Lung microvascular endothelial cell (primary cell): ENCODE data around the gene FIGN. TPM values are rescaled to one million over a fixed set of nuclear protein-coding genes. Genes with fewer than 3 reads are reported as not detected.

ENCODE experiments used
- DNase-seq, 2 donors: peaks; one replicate each; pipeline versions ENCODE4 v3.0.0 to v3.0.0-alpha.2; 2010; ENCODE audit warnings: low read depth in 2 of 2
- total RNA-seq: library from RNA; depleted of rRNA; stranded (reverse); fragments of >200 nt; gene quantifications from 2 replicates; pipeline ENCODE4 v1.2.1, GENCODE V29; 2014

FIGN gene
- total RNA-seq, 1 donor from 2014 or later: under 0.01 TPM

DNA sequence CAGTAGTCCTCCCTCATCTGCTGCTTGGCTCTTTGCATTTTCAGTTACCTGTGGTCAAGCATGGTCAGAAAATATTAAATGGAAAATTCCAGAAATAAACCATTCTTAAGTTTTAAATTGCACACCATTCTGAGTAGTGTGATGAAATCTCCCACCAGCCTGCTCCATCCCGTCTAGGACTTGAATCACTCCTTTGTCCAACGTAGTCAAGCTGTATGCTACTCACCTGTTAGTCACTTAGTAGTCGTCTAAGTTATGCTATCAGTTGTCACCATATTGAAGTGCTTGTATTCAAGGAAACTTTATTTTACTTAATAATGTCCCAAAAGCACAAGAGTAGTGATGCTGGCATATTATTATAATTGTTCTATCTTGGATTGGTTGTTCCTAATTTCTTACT, 172.5 kb downstream of the FIGN start:
- no peak for DNase-seq

DNA sequence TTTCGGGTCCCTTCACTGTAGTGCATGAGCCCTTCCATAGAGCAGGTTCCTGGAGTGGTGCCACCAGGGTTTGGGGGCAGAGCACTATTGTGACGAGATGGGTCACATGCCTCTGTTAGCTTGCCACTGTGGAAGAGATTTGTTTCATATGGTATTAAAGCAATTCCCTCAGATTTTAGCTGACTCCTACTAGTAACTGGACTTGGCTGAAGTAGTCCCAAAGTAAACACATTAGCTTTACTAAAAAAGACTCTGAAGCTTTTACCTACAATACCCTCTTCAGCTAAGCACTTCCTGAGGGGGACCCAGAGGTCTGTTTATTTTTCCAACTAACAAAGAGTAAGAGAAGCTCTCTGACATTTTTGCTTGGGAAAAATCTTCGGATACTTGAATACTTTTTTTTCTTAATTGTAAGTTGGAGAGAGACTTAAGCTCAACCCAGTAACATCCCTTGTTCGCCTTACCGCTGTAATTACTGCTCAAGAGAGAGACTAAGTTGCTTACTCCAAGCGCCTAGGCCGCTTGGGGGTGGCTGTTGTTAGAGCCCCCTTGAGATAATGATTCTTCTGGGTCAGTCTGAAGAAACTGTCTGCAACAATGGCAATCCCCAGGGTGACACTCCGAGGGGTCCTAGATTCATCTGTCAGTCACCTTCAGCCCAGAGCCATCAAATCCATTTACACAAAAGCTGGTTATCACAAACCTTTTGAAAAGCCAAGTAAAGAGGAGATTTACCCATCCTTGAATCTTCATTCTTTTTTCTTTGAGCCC, 177.4 kb downstream of the FIGN start:
- DNase-seq: no peak

DNA sequence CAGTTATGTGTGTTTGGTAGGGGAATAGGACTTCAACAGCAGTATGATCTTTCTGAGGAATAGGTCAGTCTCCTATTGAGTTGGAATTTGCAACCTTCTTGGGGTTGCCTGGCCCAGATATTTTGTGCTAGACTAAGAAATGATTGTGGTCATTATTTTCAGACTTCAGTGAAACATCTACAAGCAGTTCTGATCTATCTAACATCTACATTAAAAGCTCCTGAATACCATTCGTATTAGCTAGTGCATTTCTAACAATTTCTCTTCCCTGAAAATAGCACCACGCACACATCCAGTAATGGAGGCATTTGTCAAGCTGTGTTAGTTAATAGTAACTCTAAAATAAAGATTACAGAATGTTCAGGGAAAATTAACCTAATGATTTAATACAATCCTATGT, 179.3 kb downstream of the FIGN start:
- no peak for DNase-seq

DNA sequence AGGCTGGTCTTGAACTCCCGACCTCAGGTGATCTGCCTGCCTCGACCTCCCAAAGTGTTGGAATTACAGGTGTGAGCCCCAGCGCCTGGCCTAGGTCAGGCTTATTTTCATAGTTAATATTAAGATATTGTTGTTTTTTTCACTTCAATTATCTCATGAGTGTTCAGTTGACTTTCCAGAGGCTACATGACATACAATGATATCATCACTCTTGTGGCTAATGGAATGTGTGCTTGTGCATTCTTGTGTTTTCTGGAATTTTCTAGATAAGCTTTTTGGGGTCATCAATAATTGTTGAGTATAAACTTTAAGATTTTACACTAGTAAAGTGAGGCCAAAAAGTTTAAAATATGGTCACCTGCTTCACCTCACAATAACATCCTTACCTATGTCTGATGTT, 180.9 kb downstream of the FIGN start:
- no peak for DNase-seq

DNA sequence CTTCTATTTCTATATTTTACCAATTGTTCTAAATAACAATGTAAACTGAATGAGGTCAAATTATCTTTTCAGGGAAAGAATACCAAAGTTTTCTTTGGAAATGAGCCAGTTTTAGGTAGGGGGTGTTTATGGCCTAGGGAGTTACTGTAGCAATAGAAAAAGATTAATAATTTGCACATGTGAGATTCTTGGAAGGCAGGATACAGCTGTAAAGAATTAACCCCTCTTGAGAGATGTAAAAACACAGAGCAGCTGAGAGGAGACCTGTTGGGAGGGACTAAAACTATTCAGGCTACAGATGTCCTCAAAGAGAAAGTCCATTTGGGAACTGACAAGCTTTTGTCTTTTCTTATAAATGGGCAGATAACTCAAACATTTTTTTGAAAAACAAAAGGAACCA, 182.2 kb downstream of the FIGN start:
- DNase-seq: peak in 1 of 2 donors; percentile 24

DNA sequence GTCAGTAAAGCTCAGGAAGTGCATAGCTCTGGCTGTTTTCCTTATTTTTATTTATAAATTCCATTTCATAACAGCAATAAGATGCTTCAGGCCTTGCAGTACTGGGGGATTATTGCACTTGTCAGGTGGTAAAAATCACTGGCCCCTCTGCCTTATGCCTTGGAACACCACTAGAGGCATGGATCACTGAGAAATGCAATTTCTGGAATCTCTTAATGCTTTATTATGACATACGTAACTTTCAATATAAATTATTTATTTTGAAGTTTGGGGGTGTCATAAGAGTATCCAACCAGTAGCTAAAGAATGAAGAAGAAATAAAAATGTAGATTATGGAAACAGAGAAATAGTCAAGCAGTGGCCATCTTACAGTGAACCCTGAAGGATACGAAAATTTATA, 183.1 kb downstream of the FIGN start:
- DNase-seq: no peak

DNA sequence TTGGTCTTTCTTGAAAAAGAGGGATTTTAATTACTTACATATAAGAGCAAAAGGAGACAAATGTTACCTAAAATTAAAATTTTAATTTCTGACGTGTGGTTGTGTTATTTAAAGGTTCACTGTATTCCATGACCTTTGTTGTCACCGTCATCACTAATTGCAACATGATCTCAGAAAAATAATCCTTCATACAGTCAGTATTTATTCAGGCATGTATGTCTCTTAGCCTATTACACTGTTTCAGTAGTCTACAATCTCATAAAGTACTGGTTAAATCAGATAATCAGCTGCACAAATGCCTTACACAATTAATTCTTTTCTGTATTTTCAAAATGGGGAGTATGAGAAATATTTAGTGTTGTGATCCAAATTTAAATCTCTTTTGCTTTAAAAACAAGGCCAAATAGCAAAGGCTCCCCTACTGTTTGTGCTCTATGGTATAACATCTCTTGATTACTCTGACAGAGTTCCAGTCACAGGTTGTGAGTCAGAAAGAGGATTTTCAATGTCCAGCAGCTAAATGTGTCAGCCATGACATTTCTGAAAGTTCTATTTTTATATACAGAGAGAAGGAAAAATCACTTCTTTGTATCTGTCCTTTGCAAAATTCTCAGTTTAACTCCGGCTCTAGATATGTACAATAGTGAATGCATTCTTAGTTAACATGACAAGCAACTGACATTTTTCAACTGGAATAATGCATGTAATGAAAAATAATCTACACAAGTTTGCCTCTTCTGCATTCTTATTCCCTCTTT, 184.0 kb downstream of the FIGN start:
- DNase-seq: no peak

DNA sequence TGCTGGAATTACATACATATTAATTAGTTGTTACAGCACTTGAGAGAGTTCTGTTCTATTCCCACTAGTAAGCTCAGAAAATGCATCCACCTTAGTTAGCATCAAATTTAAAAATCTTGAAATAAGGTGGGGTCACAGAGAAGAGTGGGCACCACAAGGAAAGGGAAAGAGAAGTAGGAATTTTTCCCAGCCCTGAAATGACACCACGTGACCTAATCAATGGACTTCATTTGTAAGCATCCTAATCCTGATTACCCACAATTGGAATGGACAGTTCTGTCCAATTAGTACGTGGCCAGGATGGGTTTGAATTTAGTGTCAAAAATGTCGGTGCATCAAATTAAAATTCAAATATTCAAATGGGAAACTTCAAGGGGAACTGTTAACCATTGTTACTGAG, 186.8 kb downstream of the FIGN start:
- no peak for DNase-seq
